SHP77 treated with DMSO at 0.1 percent for 48 hours (cell line): ENCODE results near the gene PLEKHA3.
"Not testable (repeated sequence)": the region's sequence is repeated elsewhere in the genome, so short reads cannot be mapped to it uniquely, and the experiment has no call there.

ENCODE experiments used
- DNase-seq: peaks from one replicate; lab custom pipeline; 2025; lab: John Stamatoyannopoulos, UW

PLEKHA3 gene

DNA sequence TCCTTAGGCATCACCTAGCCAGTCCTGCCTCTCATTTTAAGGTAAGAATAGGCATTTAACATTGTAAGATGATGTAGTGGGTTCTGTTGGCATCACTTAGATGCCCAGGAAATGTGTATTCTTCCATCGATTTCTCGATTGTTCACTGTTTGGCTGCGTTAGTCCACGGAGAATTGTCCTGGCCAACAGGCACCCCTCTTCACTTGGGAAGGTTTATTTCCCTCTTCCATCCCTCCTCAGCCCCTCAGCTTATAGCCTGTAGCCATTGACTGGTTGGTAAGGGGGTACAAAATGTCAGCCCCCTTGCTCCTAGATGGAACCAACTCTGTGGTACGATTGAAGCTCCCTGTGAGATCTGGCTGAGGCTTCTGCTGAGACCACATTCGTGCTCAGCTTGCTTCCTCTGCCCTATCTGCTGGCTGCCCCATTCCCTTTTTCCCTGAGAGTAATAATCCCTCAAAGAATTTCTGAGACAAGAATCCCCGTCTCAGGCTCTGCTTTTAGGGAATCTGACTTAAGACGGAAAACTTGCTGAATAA lies 43.4 kb downstream of the PLEKHA3 start:
- DNase-seq, result no peak

DNA sequence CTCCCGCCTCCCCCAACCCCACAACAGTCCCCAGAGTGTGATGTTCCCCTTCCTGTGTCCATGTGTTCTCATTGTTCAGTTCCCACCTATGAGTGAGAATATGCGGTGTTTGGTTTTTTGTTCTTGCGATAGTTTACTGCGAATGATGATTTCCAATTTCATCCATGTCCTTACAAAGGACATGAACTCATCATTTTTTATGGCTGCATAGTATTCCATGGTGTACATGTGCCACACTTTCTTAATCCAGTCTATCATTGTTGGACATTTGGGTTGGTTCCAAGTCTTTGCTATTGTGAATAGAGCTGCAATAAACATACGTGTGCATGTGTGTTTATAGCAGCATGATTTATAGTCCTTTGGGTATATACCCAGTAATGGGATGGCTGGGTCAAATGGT lies 44.8 kb downstream of the PLEKHA3 start:
- DNase-seq, result not testable (repeated sequence)

DNA sequence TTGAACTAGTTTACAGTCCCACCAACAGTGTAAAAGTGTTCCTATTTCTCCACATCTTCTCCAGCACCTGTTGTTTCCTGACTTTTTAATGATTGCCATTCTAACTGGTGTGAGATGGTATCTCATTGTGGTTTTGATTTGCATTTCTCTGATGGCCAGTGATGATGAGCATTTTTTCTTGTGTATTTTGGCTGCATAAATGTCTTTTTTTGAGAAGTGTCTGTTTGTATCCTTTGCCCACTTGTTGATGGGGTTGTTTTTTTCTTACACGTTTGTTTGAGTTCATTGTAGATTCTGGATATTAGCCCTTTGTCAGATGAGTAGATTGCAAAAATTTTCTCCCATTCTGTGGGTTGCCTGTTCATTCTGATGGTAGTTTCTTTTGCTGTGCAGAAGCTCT lies 45.2 kb downstream of the PLEKHA3 start:
- not testable (repeated sequence) for DNase-seq

DNA sequence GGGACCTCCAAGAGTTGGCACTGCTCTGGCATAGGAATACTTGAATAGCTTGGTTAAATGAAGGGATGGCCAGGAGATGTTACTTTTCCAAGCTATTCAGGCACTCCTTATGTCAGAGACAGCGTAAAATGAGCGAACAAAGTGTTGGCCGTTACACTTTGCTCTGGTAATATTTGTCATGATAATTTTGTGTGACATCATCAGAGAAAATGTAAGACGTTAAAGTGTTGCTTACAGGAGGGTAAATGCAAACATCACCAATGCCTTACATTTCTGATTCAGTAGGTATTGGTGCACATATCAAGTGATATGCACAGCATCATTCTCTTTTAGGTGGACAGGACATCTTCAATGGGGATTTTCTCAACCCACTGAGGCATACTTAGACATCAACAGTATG lies 46.0 kb downstream of the PLEKHA3 start:
- no peak for DNase-seq

DNA sequence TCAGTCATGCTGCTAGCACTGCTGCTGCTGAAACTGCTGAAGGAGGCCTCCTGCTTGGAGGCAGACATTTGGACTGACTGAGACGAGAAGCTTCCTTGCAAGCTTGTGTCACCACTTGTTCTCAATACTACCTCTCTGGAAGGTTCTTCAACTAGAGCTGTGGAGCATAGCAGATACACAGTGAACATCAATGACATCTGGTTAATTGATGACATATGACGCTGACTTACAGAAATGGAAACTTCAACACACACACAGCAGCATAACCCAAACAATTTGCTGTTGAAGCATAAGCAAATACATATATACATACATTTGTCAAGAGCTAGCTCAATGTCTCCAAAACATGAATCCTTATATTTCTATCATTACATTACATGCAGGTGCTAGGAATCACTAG lies 47.3 kb downstream of the PLEKHA3 start:
- DNase-seq, result no peak

DNA sequence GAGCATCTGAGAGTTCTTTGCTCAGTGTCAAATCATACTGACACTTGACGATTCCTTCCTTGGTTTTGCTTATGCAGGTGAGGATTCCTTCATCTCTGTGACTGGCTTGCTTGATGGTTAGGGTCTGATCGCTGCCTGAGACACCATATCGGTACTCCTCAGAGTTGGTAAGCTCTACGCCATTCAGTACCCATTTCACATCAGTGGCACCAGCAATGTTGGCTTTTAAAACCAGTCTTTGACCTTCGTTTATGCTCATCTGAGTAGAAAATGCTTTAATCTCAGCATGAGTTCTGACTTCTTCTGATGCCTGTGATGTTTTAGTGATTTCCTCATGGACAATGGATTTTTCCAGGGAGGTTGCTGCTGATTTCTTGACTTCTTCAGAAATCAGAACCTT lies 48.4 kb downstream of the PLEKHA3 start:
- no peak for DNase-seq

DNA sequence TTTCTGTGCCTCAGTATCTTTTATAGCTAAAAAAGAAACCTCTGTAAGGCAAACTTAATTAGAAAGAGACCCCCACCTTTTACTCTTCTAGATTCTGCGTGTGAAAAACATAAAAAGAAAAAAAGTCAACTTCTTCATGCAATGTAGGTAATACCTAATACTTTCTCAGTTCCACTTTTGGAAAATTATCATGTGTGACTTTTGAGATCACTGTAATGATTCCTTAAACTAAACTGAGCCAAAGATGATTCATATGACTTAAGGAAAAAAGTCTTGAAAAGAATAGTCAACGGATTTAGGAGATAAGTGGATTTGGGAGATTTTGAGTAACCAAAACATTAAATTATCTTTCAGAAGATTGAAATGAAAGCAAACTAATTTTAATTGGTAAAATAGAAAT lies 48.9 kb downstream of the PLEKHA3 start:
- no peak for DNase-seq

DNA sequence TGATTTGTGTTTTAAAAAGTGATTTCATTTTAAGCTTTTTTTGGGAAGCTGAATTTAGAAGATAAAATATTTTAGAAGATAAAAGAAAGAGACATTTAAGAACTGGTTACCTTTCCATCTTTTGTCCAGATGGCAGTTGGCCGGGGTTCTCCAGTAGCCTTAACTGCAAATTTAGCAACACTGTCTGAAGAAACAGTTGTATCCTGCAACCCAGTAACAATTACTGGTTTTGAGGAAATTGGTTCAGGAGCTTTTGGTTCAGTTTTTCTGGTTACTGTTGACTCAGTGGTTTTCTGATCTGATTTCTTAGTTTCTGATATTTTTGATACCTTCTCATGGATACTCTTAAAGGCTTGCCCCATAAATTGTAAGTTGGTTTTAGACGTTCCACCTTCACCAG lies 49.9 kb downstream of the PLEKHA3 start:
- no peak for DNase-seq

DNA sequence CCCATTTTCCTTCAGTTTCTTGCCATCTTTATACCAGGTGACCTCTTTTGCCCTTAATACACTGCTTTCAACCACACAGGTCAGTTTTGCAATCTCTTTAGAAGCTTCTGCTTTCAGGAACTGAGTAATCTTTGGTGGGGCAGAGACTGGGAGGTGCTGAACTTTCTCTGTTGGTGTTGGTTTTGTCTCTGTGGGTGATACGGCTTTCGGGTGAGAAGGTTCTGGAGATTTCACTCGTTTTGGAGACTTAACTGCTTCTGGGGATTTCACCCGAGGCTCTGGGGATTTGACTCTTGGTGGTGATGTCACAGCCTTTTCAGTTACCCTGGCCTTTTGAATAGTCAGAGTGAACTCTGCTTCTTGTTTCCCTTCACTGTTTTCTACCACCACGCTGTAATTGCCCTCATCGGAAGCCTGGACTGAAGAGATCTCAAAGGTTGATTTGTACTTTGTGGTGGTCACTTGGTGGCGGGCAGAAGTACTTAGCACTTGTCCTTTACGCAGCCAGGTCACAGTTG lies 50.4 kb downstream of the PLEKHA3 start:
- no peak for DNase-seq

DNA sequence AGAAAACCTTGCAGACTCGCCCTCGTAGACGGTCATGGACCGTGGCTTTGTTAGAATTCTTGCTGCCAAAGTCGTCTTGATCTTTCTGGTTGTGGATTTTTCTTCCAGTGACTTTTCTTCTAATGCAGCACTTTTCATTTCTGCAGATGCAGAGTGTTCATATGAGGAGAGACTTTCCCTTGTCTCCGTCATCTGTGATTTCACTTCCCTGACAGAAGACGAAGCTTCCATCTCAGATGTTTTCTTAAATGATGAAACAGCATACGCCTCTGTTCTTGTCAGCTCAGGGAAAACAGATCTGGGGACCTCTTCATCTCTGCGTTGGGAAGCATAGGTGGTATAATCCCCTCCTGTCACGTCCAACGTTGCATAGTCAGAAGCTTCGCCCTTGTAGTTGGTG lies 50.9 kb downstream of the PLEKHA3 start:
- DNase-seq, result no peak

DNA sequence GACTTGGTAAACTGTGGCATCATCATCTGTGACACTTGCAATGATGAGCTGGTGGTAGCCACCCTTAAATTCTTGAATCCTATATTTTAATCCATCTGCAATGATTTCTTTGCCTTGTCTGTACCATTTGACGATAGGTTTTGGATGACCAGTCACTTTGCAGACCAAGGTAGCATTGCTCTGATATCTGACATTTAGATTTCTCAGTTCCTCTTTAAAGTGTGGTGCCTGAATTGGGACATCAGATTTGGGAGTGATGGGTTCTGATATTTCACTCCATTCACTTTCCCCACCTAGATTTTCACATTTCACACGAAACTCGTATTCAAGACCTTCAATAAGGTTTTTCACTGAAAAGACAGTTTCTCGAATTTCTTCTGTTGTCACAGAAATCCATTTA lies 55.8 kb downstream of the PLEKHA3 start:
- no peak for DNase-seq

DNA sequence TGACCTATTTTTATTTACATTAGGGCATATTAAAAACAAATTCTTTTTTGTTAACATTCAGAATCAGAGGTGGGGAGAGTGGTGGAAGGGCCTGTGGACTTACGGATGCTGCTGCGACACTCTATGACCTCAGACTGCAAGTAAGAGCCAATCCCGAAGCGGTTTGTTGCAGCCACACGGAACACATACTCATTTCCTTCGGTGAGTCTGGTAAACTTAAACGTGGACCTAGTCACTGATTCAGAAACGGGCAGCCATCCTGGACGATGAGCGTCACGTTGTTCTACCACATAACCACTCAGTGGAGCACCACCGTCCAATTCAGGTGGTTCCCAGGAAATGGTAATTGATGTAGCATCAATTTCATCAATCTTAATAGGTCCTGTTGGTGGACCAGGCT lies 61.9 kb downstream of the PLEKHA3 start:
- DNase-seq, result no peak

DNA sequence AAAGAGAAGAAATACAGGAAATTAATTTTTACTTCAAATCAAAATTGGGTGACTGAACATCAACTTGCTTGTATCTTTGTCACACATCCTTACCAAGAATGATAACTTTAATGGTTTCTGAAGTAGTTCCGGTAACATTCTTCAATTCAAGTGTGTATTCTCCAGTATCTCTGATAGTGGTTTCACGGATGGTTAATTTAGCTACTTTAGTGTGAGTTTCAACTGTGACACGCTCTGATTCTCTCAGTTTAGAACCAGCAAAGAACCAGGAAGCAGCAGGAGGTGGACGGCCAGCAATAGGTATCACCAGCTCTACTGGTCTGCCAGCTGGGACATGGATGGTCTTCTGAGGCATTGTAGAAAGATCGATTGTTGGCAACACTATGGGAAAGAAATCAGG lies 62.3 kb downstream of the PLEKHA3 start:
- DNase-seq, result no peak

DNA sequence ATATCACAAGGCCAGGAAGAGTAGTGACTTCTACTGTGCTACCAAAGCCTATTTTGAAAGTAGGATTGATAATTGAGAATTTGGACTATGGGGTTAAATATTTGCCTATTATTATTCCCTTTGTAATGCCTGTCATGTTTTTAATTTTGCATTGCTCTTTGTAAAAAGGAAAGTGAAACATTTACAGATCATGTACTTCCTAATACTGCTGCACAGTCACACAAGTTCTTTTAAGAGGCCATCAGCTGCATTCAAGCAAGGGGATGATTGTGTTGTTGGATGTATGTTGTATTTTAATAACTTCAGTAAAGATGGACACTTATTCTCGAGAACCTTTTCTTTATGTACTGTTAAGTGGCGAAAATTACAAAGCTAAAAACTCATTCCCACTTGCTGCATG lies 70.1 kb downstream of the PLEKHA3 start:
- DNase-seq, result no peak

DNA sequence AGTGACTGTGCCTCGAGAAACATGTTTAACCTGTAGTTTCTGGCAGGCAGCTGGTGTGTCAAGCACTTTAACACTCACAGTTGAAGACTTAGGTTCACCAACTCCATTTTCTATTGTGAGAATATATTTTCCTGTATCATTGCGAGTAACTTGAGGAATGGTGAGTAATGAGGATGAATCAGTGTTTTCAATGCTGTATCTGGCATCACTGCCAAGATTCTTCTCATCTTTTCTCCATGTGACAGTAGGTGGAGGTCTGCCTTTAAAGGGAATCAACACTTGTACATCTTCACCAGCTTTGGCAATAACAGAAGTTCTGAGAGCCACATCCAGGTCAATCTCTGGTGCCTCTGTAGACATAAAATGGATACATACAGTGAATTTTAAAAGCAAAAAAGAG lies 72.8 kb downstream of the PLEKHA3 start:
- no peak for DNase-seq
